ENCODE data around the gene CDK16.

CDK16 gene

DNA sequence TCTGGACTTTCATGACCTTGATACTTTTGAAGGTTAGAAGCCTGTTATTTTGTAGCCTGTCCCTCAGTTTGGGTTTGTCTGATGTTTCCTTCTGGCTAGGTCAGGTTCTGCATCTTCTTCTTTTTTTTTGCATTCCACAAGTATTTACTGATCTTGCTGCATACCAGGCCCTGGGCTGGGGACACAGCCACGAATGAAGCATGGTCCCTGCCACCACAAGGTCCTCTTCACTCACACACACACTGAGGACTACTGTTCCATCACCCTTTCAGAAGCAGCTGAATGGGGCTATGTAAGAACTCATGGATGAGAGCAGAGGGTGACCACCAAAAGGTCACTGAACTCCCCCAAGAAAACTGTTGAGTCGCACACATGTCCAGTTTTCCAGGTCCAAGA, 53.5 kb downstream of the CDK16 start:
- H3K27me3 ChIP-seq (replicated peaks; ENCODE audit: control insufficient read depth, insufficient read depth, low read length), result no peaks in the 10 kb centered on the region
- no peaks in the 10 kb centered on the region for H3K36me3 ChIP-seq (ENCODE audit: control insufficient read depth, insufficient read depth, low read length)
- TF ChIP-seq, protein P1, sequence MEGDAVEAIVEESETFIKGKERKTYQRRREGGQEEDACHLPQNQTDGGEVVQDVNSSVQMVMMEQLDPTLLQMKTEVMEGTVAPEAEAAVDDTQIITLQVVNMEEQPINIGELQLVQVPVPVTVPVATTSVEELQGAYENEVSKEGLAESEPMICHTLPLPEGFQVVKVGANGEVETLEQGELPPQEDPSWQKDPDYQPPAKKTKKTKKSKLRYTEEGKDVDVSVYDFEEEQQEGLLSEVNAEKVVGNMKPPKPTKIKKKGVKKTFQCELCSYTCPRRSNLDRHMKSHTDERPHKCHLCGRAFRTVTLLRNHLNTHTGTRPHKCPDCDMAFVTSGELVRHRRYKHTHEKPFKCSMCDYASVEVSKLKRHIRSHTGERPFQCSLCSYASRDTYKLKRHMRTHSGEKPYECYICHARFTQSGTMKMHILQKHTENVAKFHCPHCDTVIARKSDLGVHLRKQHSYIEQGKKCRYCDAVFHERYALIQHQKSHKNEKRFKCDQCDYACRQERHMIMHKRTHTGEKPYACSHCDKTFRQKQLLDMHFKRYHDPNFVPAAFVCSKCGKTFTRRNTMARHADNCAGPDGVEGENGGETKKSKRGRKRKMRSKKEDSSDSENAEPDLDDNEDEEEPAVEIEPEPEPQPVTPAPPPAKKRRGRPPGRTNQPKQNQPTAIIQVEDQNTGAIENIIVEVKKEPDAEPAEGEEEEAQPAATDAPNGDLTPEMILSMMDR (IDR thresholded peaks at IDR 0.05; ENCODE audit: insufficient read depth, low read length, poor library complexity, severe bottlenecking), result no peak
- H3K4me3 ChIP-seq (replicated peaks; ENCODE audit: low read depth, low read length), result no peak overlapping the region
- DNase-seq (ENCODE audit: extremely low read depth, insufficient read length), result no peak

DNA sequence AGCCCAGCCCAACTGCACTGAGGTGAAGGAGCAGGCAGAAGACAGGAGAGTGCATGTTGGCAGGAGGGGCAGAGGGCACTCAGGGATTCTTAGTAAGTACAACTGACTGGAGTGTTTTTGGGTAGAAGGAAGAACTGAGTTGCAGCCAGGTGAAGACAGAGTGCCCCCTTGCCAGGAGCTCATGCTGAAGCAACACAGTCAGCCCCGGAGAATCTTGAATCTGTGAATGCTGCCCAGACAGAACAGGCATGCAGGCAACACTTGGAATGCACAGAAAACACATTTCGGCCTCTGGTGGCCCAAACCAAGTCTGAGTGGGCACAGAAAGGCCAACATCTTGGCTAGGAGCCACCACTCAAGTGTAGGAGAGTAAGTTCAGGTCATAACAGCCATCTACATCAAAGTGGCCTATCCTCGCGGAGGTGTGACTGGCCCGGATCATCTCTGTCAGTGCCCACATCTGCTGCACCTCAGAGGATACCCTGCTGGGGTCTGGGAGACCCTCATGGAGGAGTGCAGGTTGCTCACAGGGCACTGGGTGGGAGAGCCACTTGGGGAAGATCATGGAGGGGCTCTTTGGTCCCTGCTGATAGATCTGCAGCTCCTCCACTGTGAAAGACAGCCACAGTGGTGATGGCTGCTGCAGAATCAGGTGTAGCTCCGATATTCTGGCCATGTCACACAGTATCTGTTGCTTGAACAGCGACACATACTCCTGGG, 54.7 kb downstream of the CDK16 start:
- Histone ChIP-seq H3K27me3 (replicated peaks; ENCODE audit: control insufficient read depth, insufficient read depth, low read length) (no peaks in the 10 kb centered on the region), H3K36me3 (ENCODE audit: control insufficient read depth, insufficient read depth, low read length) (no peaks in the 10 kb centered on the region), H3K4me3 (replicated peaks; ENCODE audit: low read depth, low read length) (no peak overlapping the region)
- no peak for DNase-seq (ENCODE audit: extremely low read depth, insufficient read length)
- TF ChIP-seq, protein P1 (IDR thresholded peaks at IDR 0.05; ENCODE audit: insufficient read depth, low read length, poor library complexity, severe bottlenecking), result no peak

DNA sequence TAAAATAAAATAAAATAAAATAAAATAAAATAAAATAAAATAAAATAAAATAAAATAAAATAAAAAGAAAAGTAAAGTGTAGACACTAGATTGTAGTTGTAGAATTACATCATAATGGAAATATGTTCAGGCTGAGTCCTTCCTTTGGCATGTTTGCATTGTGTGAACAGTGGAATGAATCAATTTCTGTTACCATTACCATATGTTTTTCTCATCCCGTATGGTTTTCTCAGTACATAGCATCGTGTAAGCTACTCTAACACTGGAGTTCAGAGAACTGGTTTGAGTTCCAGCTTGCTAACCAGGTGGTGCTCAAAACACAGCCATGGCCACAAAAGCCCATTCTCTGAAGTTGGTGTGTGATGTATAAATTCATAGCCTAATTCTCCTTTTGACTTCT, 60.2 kb downstream of the CDK16 start:
- Histone ChIP-seq H3K27me3 (replicated peaks; ENCODE audit: control insufficient read depth, insufficient read depth, low read length) (no peaks in the 10 kb centered on the region), H3K36me3 (ENCODE audit: control insufficient read depth, insufficient read depth, low read length) (no peaks in the 10 kb centered on the region), H3K4me3 (replicated peaks; ENCODE audit: low read depth, low read length) (no peak overlapping the region)
- no peak for DNase-seq (ENCODE audit: extremely low read depth, insufficient read length)
- TF ChIP-seq, protein P1 (IDR thresholded peaks at IDR 0.05; ENCODE audit: insufficient read depth, low read length, poor library complexity, severe bottlenecking), result no peak

Measured in GM06990 (cell line).